Measurements from ENCODE around the gene TAF8. TPM values are rescaled to one million over a fixed set of nuclear protein-coding genes. Genes with fewer than 3 reads are reported as not detected.
"Not testable (repeated sequence)": the region's sequence is repeated elsewhere in the genome, so short reads cannot be mapped to it uniquely, and the experiment has no call there.

The TAF8 gene, protein sequence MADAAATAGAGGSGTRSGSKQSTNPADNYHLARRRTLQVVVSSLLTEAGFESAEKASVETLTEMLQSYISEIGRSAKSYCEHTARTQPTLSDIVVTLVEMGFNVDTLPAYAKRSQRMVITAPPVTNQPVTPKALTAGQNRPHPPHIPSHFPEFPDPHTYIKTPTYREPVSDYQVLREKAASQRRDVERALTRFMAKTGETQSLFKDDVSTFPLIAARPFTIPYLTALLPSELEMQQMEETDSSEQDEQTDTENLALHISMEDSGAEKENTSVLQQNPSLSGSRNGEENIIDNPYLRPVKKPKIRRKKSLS
- 25.9 TPM for total RNA-seq

DNA sequence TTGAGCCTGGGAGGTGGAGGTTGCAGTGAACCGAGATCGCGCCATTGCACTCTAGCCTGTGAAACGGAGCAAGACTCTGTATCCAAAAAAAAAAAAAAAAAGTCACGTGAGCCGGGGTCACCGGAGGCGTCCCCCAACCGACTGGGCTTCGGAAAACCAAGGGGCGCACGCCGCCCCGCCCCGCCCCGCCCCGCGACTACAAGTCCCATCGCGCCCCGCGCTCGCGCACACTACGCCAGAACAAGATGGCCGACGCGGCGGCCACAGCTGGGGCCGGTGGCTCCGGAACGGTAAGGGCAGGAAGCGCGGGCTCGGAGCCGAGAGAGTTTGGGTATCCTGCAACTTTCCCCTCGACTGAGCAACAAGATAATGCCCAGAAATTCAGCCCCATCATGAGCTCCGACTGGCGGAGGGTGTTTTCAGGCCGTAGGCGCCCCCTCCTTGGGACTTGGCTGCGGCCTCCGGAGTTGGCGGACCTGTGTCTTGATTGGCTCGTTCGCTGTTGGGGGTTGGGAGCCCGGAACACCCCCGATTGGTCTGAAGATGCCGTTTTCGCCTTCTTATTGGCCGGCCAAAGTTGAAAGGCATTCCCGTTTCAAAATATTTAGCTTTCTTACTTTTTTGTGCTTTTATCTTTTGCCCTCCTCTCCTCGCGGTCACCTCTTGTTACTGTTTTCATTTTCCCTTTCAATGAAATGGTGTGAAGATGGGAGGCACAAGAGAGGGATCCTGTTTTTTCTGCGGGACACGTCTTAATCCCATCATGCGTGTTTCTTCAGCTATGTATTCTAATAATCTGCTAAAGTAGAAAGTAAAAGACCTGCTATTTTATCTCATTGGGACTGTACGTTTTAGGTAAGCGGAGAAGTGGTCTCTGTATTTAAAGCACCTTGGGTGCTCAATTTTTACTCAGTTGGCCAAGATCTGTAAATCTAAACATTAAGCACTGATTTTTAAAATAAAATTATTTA is at the start of gene TAF8:
Gene TAF8 (plus strand): TSS at position 228 of the 971 bp plus-strand sequence. CDS start 18 bp downstream, at position 246.
- H3K4me1 ChIP-seq (ENCODE audit: insufficient read depth, low read length): peaks cover 57% of the 10 kb centered on the region
- peak within 1 kb of the TSS; percentile 93 for H3K4me3 ChIP-seq (ENCODE audit: low read length)
- no peaks in the 10 kb centered on the region for H3K9me3 ChIP-seq (ENCODE audit: low read depth, low read length)
- H3K27me3 ChIP-seq (ENCODE audit: insufficient read depth, low read length): no peaks in the 10 kb centered on the region

DNA sequence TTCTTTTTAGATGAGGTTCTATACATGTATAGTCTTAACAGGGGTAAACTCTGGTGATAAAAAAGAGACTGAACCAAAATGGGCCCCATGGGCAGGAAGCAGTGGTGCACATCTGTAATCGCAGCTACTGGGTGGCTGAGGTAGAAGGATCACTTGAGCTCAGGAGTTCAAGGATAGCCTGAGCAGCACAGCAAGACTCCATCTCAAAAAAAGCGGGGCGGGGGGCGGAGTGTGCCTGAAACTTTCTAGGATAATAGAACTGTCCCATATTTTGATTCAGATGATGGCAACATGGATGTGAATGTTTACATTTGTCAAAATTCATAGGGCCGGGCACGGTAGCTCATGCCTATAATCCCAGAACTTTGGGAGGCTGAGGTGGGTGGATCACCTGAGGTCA is 48.8 kb upstream of the TAF8 start:
- Histone ChIP-seq H3K27me3 (ENCODE audit: insufficient read depth, low read length) (no peaks in the 10 kb centered on the region), H3K4me3 (ENCODE audit: low read length) (no peak overlapping the region), H3K9me3 (ENCODE audit: low read depth, low read length) (no peaks in the 10 kb centered on the region), H3K4me1 (ENCODE audit: insufficient read depth, low read length) (no peaks in the 10 kb centered on the region)

DNA sequence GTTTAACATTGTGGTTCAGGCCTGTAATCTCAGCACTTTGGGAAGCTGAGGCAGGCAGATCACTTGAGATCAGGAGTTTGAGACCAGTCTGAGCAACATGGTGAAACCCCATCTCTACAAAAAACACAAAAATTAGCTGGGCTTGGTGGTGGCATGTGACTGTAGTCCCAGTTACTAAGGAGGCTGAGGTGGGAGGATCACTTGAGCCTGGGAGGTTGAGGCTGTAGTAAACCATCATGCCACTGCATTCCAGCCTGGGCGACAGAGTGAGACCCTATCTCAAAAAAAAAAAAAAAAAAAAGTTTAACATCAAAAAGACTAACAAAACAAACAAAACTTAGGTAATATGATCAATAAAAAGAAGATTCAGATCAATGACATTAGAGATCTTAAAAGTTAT is 46.7 kb upstream of the TAF8 start:
- H3K9me3 ChIP-seq (ENCODE audit: low read depth, low read length); H3K27me3 ChIP-seq (ENCODE audit: insufficient read depth, low read length); H3K4me3 ChIP-seq (ENCODE audit: low read length): not testable (repeated sequence)
- H3K4me1 ChIP-seq (ENCODE audit: insufficient read depth, low read length): peaks cover 15% of the 10 kb centered on the region

DNA sequence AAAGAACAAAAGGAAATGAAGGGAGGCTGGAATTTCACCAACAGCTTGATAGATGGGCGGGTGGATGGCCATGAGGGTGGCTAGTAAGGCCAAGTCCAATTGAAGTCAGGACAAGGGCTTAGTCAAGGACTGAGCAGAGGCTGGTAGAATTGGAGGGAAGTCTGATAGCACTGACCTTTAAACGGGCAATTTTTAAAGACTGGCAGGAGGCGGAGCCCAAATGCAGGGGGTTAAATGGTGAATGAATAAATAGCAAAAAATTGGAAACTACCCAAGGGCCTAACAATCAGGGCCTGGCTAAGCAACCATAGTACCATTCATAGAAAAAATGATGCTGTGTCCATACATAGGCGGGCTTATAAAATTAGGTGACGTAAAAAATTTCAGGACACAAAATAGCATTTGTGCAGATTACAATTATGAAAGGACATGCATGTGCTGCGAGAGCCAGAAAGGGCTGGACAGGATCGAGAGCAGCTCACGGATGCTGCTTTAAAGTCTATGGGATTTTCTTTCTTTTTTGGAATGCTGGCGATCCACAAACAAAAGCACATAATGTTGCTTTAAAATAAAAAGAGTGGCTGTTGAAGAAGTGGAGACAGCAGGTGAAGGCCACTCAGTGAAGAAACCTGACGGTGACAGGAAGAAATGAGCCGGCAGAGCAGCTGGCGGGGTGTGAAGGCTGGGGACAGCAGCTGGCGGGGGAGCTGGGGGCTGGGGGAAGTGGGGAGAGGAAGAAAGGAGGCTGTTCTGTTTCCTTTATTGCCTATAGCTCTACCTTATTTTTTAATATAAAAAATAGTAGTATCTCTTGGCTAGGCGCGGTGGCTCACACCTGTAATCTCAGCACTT is 42.8 kb upstream of the TAF8 start:
- no peaks in the 10 kb centered on the region for H3K9me3 ChIP-seq (ENCODE audit: low read depth, low read length)
- no peaks in the 10 kb centered on the region for H3K27me3 ChIP-seq (ENCODE audit: insufficient read depth, low read length)
- peaks cover 46% of the 10 kb centered on the region for H3K4me1 ChIP-seq (ENCODE audit: insufficient read depth, low read length)
- no peak overlapping the region for H3K4me3 ChIP-seq (ENCODE audit: low read length)

DNA sequence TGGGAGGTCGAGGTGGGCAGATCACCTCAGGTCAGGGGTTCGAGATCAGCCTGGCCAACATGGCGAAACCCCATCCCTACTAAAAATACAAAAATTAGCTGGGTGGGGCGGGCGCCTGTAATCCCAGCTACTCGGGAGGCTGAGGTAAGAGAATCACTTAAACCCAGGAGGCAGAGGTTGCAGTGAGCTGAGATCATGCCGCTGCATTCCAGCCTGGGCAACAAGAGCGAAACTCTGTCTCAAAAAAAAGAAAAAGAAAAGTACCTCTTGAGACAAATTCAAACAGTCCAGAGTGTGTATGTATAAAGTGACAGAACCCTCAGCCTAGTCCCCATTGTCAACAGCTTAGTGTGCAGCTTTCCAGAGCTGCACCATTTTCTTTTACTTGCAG is 42.2 kb upstream of the TAF8 start:
- H3K4me1 ChIP-seq (ENCODE audit: insufficient read depth, low read length): peaks cover 52% of the 10 kb centered on the region

DNA sequence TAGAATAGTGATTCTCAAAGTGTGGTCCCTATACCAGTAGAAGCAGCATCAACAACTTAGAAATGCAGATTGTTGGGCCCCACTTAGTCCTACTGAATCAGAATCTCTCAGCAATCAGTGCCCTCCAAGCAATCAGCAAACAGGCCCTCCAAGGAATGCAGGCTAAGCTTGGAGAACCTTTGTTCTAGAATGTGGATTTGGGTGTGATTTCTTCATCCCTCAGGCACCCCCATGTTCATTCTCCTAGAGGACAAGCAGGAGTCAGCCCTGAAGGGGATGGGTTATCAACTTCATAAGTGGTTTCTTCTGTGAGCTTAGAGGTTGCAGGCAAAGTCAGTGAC is 40.5 kb upstream of the TAF8 start:
- Histone ChIP-seq H3K27me3 (ENCODE audit: insufficient read depth, low read length) (no peaks in the 10 kb centered on the region), H3K9me3 (ENCODE audit: low read depth, low read length) (no peaks in the 10 kb centered on the region), H3K4me1 (ENCODE audit: insufficient read depth, low read length) (peaks cover 52% of the 10 kb centered on the region), H3K4me3 (ENCODE audit: low read length) (no peak overlapping the region)

More for the DNA sequence above, 42.2 kb upstream of the TAF8 start:
- H3K9me3 ChIP-seq (ENCODE audit: low read depth, low read length); H3K4me3 ChIP-seq (ENCODE audit: low read length); H3K27me3 ChIP-seq (ENCODE audit: insufficient read depth, low read length): not testable (repeated sequence)

DNA sequence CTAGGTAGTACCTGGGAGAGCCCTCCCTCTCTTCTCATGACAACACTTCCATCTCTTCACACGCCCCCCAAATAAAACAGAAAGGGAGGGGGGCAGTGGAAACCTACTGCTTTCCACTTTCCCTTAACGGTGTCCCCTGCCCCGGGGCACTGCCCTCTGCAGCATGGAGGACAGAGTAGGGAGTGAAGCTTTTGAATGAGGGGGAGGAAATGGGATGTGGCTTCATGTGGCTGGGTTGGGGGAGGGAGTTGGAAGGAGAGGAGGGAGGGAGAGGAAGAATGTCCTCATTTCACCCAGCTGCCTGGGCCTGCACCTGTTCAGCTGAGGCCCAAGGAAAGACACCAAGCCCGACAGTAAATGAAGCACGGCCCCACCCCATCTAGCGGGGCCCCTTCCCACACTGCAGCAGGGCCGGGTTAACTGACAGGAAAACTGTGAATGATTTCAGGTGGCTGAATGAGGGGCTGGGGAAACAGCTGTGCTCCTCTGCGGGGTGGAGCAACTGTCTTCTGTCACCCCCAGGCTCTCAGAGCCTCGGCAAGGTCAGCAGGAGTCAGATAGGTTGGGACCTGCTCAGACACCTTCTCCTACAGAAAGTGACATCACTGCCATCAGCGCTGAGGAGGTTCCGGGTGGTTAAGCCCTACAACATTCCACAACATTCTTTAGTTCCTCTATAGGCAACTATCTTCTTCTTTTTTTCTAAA is 40.0 kb upstream of the TAF8 start:
- H3K4me3 ChIP-seq (ENCODE audit: low read length): no peak overlapping the region
- peaks cover 52% of the 10 kb centered on the region for H3K4me1 ChIP-seq (ENCODE audit: insufficient read depth, low read length)
- no peaks in the 10 kb centered on the region for H3K9me3 ChIP-seq (ENCODE audit: low read depth, low read length)
- no peaks in the 10 kb centered on the region for H3K27me3 ChIP-seq (ENCODE audit: insufficient read depth, low read length)

DNA sequence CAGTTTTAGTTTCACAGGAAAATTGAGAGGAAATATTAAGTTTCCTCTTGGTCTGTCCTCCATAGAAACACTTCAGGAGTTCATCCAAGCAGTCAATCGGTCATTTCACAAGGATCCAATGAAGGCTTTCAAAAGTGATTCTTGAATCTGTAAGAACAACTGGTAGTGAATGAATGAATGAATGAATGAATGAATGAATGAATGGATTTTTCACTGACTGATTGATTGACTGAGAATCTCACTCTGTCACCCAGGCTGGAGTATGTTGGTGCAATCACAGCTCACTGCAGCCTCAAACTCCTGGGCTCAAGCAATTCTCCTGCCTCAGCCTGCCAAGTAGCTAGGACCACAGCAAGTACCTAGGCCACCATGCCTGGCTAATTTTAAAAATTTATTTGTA is 39.4 kb upstream of the TAF8 start:
- no peak overlapping the region for H3K4me3 ChIP-seq (ENCODE audit: low read length)
- H3K9me3 ChIP-seq (ENCODE audit: low read depth, low read length): no peaks in the 10 kb centered on the region
- peaks cover 52% of the 10 kb centered on the region for H3K4me1 ChIP-seq (ENCODE audit: insufficient read depth, low read length)
- H3K27me3 ChIP-seq (ENCODE audit: insufficient read depth, low read length): no peaks in the 10 kb centered on the region

DNA sequence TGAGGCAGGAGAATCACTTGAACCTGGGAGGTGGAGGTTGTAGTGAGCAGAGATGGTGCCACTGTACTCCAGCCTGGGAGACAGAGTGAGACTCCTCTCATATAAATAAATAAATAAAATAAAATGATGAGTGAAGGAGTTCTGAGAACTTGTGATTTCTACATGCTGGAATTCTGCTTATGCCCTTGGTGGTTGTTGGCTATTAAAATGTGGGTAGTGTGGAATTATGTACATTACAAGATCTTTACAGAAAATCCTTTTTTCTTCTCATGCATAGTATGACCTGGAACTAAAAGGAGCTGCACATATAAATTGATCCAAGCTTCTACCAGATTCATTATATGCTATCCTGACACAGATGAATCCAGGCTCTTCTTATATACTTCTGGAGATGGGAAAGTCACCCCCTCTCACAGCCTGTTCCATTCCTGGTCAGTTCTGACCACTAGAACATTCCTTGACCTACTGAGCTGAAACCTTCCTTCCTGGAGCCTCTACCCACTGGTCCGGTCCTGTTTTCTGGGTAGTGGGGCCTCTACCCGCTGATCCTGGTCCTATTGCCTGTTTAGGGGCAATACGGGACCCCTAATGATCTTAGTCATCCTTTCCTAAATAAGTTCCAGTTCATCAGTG is 37.7 kb upstream of the TAF8 start:
- Histone ChIP-seq H3K4me1 (ENCODE audit: insufficient read depth, low read length) (peaks cover 58% of the 10 kb centered on the region), H3K9me3 (ENCODE audit: low read depth, low read length) (no peaks in the 10 kb centered on the region), H3K27me3 (ENCODE audit: insufficient read depth, low read length) (no peaks in the 10 kb centered on the region), H3K4me3 (ENCODE audit: low read length) (no peak overlapping the region)

DNA sequence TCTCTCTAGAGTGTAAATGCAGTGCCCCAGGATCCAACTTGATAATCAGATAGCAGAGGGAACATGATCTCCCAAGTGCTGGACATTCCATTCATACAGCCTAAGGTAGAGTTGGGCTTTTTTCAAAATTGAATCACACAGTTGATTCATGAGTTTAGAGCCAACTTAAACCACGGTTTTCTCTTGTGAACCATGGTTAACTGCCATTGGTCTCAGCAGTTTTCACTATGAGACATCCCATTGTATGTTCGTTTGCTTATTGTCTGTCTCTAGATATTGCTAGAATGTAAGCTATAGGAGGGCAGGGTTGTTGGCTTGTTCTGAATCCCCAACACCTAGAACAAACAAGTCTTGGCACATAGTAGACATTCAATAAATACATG is 37.2 kb upstream of the TAF8 start:
- Histone ChIP-seq H3K4me3 (ENCODE audit: low read length) (no peak overlapping the region), H3K4me1 (ENCODE audit: insufficient read depth, low read length) (peaks cover 55% of the 10 kb centered on the region), H3K27me3 (ENCODE audit: insufficient read depth, low read length) (no peaks in the 10 kb centered on the region), H3K9me3 (ENCODE audit: low read depth, low read length) (no peaks in the 10 kb centered on the region)

DNA sequence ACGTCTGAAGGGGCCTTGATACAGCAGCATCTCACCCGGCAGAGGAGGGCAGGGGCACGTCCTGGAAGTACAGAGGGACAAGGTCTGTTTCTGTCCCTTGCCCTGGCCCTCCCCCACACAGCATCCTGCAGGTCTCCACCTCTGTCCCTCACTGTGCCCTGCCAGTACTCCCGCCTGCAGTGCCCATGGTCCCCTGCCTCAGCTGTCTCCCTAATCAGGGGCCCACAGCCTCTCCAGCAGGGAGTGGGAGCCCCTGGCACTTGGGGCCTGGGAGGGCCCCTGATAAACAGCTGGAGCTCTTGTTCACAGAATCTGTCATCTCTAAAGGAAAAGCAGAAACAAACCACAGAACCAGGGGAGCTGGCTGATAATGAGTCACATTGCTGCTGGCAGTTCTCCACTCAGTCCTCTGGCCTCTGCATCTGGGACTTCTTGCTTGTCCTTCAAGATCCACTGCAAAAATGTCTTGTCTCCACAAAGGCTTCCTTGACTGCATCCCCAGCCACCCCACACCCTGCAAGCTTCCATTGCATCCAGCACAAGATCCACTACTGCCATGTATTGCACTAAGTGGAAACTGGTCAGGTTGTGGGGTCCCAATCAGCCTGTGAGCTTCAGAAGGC is 33.2 kb upstream of the TAF8 start:
- Histone ChIP-seq H3K4me1 (ENCODE audit: insufficient read depth, low read length) (peaks cover 39% of the 10 kb centered on the region), H3K27me3 (ENCODE audit: insufficient read depth, low read length) (no peaks in the 10 kb centered on the region), H3K9me3 (ENCODE audit: low read depth, low read length) (no peaks in the 10 kb centered on the region), H3K4me3 (ENCODE audit: low read length) (no peak overlapping the region)

DNA sequence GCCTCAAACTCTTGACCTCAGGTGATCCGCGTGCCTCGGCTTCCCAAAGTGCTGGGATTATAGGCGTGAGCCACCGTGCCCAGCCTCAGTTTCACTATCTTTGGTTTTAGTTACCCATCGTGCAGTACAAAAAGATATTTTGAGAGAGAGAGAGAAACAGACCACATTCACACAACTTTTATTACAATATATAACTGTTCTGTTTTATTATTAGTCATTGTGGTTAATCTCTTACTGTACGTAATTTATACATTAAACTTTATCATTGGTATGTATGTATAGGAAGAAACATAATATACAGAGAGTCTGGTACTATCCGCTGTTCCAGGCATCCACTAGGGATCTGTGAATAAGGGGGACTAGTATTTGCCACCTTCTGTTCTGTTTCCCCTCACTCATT is 29.4 kb upstream of the TAF8 start:
- no peaks in the 10 kb centered on the region for H3K27me3 ChIP-seq (ENCODE audit: insufficient read depth, low read length)
- H3K4me3 ChIP-seq (ENCODE audit: low read length): no peak overlapping the region
- no peaks in the 10 kb centered on the region for H3K9me3 ChIP-seq (ENCODE audit: low read depth, low read length)
- H3K4me1 ChIP-seq (ENCODE audit: insufficient read depth, low read length): peaks cover 72% of the 10 kb centered on the region

DNA sequence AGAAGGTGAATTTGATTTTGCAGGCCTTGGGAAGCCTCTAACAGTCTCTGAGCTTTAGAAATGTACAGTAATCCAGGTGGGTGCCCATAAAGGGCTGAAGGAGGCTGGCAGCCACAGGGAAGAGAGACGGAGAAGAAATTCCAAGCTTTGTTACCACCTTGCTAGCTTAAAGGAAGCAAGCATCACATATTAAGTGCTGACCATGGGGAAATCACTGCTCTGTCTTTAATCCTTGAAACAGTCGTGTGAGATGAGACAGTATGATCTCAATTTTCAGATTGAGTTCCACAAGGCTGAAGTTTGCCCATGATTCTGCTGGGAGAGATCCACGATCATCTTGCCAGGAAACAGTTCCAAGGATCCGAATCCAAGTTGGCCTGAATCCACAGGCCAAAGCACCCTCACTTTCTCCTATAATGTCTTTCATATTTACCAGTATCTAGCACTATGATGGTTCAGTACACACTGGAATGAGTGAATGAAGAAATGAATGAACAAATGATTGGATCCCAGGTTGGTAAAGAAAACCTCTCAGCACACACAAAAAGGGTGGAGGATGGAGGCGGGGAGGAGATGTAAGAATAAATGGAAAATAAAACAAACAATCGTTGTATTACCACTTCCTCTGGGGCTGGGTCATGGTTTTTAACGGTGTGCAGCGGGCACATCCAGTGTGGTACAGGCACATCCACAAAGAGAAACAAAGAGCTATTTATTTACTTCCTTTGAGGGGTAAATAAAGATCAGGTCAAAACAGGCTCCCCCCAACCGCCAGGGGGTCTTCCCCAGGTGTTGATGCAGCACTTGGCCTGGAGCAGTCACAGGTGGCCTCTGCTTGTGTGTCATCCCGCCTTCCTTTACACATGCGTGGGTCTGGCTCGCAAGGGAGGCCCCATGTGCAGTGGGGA is 28.2 kb upstream of the TAF8 start:
- Histone ChIP-seq H3K4me3 (ENCODE audit: low read length) (no peak overlapping the region), H3K4me1 (ENCODE audit: insufficient read depth, low read length) (peaks cover 77% of the 10 kb centered on the region), H3K27me3 (ENCODE audit: insufficient read depth, low read length) (no peaks in the 10 kb centered on the region), H3K9me3 (ENCODE audit: low read depth, low read length) (no peaks in the 10 kb centered on the region)
